ENCODE results near the gene GALNT18.

GRCh38 chr11:11620173-11620920, 1.5 kb downstream of the GALNT18 start:
- no peak for TF ChIP-seq EZH2 (IDR thresholded peaks at IDR 0.05; ENCODE audit: low read length)
- TF ChIP-seq, protein P1, sequence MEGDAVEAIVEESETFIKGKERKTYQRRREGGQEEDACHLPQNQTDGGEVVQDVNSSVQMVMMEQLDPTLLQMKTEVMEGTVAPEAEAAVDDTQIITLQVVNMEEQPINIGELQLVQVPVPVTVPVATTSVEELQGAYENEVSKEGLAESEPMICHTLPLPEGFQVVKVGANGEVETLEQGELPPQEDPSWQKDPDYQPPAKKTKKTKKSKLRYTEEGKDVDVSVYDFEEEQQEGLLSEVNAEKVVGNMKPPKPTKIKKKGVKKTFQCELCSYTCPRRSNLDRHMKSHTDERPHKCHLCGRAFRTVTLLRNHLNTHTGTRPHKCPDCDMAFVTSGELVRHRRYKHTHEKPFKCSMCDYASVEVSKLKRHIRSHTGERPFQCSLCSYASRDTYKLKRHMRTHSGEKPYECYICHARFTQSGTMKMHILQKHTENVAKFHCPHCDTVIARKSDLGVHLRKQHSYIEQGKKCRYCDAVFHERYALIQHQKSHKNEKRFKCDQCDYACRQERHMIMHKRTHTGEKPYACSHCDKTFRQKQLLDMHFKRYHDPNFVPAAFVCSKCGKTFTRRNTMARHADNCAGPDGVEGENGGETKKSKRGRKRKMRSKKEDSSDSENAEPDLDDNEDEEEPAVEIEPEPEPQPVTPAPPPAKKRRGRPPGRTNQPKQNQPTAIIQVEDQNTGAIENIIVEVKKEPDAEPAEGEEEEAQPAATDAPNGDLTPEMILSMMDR (optimal IDR thresholded peaks at IDR 0.05 in 1 of 3, IDR thresholded peaks at IDR 0.05 in 1 of 3, conservative IDR thresholded peaks at IDR 0.05 in 1 of 3; ENCODE audit: extremely low read depth in 1 of 3, insufficient read depth in 2 of 3, low read length in 3 of 3), result no peak

Measured in keratinocyte (primary cell).